SU-DHL-6 (cell line): Measurements from ENCODE around the gene CDH22.

Source experiments
- EZH2phosphoT487 ChIP-seq: fragments of 200-600 bp; sonication (generic), shearing (Covaris generic); conservative IDR thresholded peaks from 2 replicates; pipeline ENCODE4 v1.6.1; 2018; ENCODE audit warnings: mild to moderate bottlenecking, antibody characterized with exemption, low read length, moderate library complexity, mixed read lengths
- TF ChIP-seq, protein P1 (sequence below): fragments of 200-600 bp; sonication (generic); IDR thresholded peaks from one replicate; pipeline ENCODE4 v1.5.1; 2017; ENCODE audit warnings: antibody characterized with exemption, mild to moderate bottlenecking, low read length, moderate library complexity; ENCODE audit not compliant: insufficient read depth, poor library complexity, severe bottlenecking

GRCh38 chr20:46276531-46276930 lies 31.8 kb downstream of the CDH22 start:
- TF ChIP-seq, protein P1, sequence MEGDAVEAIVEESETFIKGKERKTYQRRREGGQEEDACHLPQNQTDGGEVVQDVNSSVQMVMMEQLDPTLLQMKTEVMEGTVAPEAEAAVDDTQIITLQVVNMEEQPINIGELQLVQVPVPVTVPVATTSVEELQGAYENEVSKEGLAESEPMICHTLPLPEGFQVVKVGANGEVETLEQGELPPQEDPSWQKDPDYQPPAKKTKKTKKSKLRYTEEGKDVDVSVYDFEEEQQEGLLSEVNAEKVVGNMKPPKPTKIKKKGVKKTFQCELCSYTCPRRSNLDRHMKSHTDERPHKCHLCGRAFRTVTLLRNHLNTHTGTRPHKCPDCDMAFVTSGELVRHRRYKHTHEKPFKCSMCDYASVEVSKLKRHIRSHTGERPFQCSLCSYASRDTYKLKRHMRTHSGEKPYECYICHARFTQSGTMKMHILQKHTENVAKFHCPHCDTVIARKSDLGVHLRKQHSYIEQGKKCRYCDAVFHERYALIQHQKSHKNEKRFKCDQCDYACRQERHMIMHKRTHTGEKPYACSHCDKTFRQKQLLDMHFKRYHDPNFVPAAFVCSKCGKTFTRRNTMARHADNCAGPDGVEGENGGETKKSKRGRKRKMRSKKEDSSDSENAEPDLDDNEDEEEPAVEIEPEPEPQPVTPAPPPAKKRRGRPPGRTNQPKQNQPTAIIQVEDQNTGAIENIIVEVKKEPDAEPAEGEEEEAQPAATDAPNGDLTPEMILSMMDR: no peak
- no peak for TF ChIP-seq EZH2phosphoT487
